ENCODE data around the gene ABHD18. TPM values are rescaled to one million over a fixed set of nuclear protein-coding genes. Genes with fewer than 3 reads are reported as not detected.

The ABHD18 gene
- polyA plus RNA-seq, 1 of the 3 experiments (the other 2 are of a cell fraction): 2.0 TPM

DNA sequence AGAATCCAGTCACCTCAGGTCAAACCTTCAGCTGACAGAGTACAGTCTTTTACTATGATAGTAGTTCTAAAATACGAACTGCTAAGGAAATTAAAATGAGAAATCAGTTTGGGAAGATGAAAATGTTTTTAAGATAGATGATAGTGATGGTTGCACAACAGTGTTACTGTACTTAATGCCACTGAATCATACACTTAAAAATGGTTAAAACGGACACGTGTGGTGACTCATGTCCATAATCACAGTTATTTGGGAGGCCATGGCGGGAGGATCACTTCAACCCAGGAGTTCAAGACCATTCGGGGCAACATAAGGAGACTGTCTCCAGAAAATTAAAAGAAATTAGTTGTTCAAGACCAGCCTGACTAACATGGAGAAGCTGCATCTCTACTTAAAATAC is 41.4 kb downstream of the ABHD18 start (continued):
- TF ChIP-seq MAX (IDR thresholded peaks at IDR 0.05; ENCODE audit: low read depth): no peak

- POLR2A ChIA-PET: no interaction called here
- DNase-seq: no peak
- 67% methylated on average over 3 of the region's 3 CpGs for whole genome bisulfite sequencing (ENCODE audit: low lambda C conversion rate)
Observed at GRCh38 chr4:128009428-128009827, 44.2 kb downstream of the ABHD18 start.

DNA sequence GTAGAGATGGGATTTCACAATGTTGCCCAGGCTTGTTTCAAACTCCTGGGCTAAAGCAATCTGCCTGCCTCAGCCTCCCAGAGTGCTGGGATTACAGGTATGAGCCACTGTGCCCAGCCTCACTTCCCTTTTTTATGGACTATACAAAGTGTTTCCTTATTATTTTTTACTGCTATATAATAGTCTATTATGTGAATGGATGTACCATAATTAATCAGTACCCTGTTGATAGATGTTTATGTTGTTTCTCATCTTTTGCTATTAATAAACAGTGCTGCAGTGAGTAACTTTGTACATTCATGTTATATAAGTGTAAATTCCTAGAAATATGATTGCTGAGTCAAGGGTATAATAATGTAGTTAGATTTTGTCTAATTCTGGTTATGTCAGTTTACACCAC is 60.1 kb downstream of the ABHD18 start:
- Histone ChIP-seq H3K79me2 (ENCODE audit: insufficient read depth) (no peaks in the 10 kb centered on the region), H3K36me3 (replicated peaks in 1 of 2; ENCODE audit: control insufficient read depth in 1 of 2, insufficient read depth in 2 of 2, low read length in 1 of 2) (peaks cover 16 to 39% of the 10 kb centered on the region in 2 experiments)
- CTCF ChIA-PET: no interaction called here
- TF ChIP-seq JUND (IDR thresholded peaks at IDR 0.05) (no peak), ELF1 (IDR thresholded peaks at IDR 0.05) (no peak), TEAD4 (IDR thresholded peaks at IDR 0.05; ENCODE audit: borderline replicate concordance, insufficient read depth) (no peak), IRF3 (IDR thresholded peaks at IDR 0.05; ENCODE audit: low read depth, low read length) (no peak), FOXJ3 (CRISPR knock-in tag; IDR thresholded peaks at IDR 0.05) (no peak), NRF1 (IDR thresholded peaks at IDR 0.05; ENCODE audit: low read depth, low read length) (no peak), EP300 (IDR thresholded peaks at IDR 0.05; ENCODE audit: borderline replicate concordance in 1 of 2, low read depth in 1 of 2, low read length in 1 of 2) (no peak), MEF2A (IDR thresholded peaks at IDR 0.05; ENCODE audit: borderline replicate concordance, low read depth) (no peak), POLR2AphosphoS5 (IDR thresholded peaks at IDR 0.05; ENCODE audit: low read depth, low read length) (no peak), YY1 (IDR thresholded peaks at IDR 0.05; ENCODE audit: low read depth) (no peak), SMC3 (IDR thresholded peaks at IDR 0.05; ENCODE audit: low read depth, low read length) (no peak), TCF12 (IDR thresholded peaks at IDR 0.05) (no peak), REST (IDR thresholded peaks at IDR 0.05; ENCODE audit: low read depth, low read length) (no peak)
- TF ChIP-seq, protein P1, sequence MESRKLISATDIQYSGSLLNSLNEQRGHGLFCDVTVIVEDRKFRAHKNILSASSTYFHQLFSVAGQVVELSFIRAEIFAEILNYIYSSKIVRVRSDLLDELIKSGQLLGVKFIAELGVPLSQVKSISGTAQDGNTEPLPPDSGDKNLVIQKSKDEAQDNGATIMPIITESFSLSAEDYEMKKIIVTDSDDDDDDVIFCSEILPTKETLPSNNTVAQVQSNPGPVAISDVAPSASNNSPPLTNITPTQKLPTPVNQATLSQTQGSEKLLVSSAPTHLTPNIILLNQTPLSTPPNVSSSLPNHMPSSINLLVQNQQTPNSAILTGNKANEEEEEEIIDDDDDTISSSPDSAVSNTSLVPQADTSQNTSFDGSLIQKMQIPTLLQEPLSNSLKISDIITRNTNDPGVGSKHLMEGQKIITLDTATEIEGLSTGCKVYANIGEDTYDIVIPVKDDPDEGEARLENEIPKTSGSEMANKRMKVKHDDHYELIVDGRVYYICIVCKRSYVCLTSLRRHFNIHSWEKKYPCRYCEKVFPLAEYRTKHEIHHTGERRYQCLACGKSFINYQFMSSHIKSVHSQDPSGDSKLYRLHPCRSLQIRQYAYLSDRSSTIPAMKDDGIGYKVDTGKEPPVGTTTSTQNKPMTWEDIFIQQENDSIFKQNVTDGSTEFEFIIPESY (IDR thresholded peaks at IDR 0.05; ENCODE audit: borderline replicate concordance, low read depth): no peak
- TF ChIP-seq, protein P2, sequence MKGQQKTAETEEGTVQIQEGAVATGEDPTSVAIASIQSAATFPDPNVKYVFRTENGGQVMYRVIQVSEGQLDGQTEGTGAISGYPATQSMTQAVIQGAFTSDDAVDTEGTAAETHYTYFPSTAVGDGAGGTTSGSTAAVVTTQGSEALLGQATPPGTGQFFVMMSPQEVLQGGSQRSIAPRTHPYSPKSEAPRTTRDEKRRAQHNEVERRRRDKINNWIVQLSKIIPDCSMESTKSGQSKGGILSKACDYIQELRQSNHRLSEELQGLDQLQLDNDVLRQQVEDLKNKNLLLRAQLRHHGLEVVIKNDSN (IDR thresholded peaks at IDR 0.05; ENCODE audit: borderline replicate concordance, low read depth): no peak
- TF ChIP-seq, protein P3, sequence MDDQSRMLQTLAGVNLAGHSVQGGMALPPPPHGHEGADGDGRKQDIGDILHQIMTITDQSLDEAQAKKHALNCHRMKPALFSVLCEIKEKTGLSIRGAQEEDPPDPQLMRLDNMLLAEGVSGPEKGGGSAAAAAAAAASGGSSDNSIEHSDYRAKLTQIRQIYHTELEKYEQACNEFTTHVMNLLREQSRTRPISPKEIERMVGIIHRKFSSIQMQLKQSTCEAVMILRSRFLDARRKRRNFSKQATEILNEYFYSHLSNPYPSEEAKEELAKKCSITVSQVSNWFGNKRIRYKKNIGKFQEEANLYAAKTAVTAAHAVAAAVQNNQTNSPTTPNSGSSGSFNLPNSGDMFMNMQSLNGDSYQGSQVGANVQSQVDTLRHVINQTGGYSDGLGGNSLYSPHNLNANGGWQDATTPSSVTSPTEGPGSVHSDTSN (IDR thresholded peaks at IDR 0.05): no peak

More at GRCh38 chr4:128009428-128009827, 44.2 kb downstream of the ABHD18 start:
- TF ChIP-seq SMC3 (IDR thresholded peaks at IDR 0.05; ENCODE audit: low read depth, low read length) (no peak), POLR2AphosphoS5 (IDR thresholded peaks at IDR 0.05; ENCODE audit: low read depth, low read length) (no peak), FOXJ3 (CRISPR knock-in tag; IDR thresholded peaks at IDR 0.05) (no peak), RAD21 (IDR thresholded peaks at IDR 0.05; ENCODE audit: low read length) (no peak), RXRA (IDR thresholded peaks at IDR 0.05; ENCODE audit: borderline replicate concordance, low read depth) (no peak), CHD2 (IDR thresholded peaks at IDR 0.05; ENCODE audit: low read length, partially characterized antibody) (no peak), NRF1 (IDR thresholded peaks at IDR 0.05; ENCODE audit: low read depth, low read length) (no peak)
- H2AFZ ChIP-seq (ENCODE audit: low read depth): no peak overlapping the region
- H3K27ac ChIP-seq (ENCODE audit: low read depth in 2 of 2, low read length in 1 of 2): no peak overlapping the region
- peaks cover 2 to 10% of the 10 kb centered on the region in 2 experiments for H3K36me3 ChIP-seq (replicated peaks in 1 of 2; ENCODE audit: control insufficient read depth in 1 of 2, insufficient read depth in 2 of 2, low read length in 1 of 2)
- CTCF ChIA-PET: no interaction called here
- H3K9ac ChIP-seq: no peak overlapping the region
- no peak overlapping the region for H3K4me2 ChIP-seq
- no peak overlapping the region for H3K4me3 ChIP-seq (ENCODE audit: low read depth in 2 of 2, low read length in 1 of 2)
- no peaks in the 10 kb centered on the region for H3K4me1 ChIP-seq (ENCODE audit: control insufficient read depth in 1 of 2, insufficient read depth in 2 of 2, low read depth in 1 of 2, low read length in 1 of 2)
- H3K9me2 ChIP-seq: no peaks in the 10 kb centered on the region
- H3K79me2 ChIP-seq (ENCODE audit: insufficient read depth): no peaks in the 10 kb centered on the region
- no peaks in the 10 kb centered on the region for H3K27me3 ChIP-seq (ENCODE audit: insufficient read depth)
- H4K20me1 ChIP-seq (ENCODE audit: insufficient read depth): no peaks in the 10 kb centered on the region
- no peaks in the 10 kb centered on the region for H3K9me3 ChIP-seq
- peaks cover 3% of the 10 kb centered on the region for H3F3A ChIP-seq (replicated peaks; ENCODE audit: insufficient read depth)

More for the DNA sequence above, 60.1 kb downstream of the ABHD18 start:
- H3K27ac ChIP-seq (ENCODE audit: low read depth in 2 of 2, low read length in 1 of 2): no peak overlapping the region
- no peak overlapping the region for H3K4me3 ChIP-seq (ENCODE audit: low read depth in 2 of 2, low read length in 1 of 2)
- DNase-seq: no peak
- no peaks in the 10 kb centered on the region for H3K4me1 ChIP-seq (ENCODE audit: control insufficient read depth in 1 of 2, insufficient read depth in 2 of 2, low read depth in 1 of 2, low read length in 1 of 2)
- H3K9me3 ChIP-seq: no peaks in the 10 kb centered on the region
- H2AFZ ChIP-seq (ENCODE audit: low read depth): no peak overlapping the region
- H3K9me2 ChIP-seq: no peaks in the 10 kb centered on the region
- H4K20me1 ChIP-seq (ENCODE audit: insufficient read depth): no peaks in the 10 kb centered on the region
- no peaks in the 10 kb centered on the region for H3K27me3 ChIP-seq (ENCODE audit: insufficient read depth)
- no peak overlapping the region for H3K4me2 ChIP-seq
- POLR2A ChIA-PET: no interaction called here
- H3F3A ChIP-seq (replicated peaks; ENCODE audit: insufficient read depth): no peaks in the 10 kb centered on the region
- no peak overlapping the region for H3K9ac ChIP-seq
